Measurements from ENCODE around the gene HTR1D. TPM values are rescaled to one million over a fixed set of nuclear protein-coding genes. Genes with fewer than 3 reads are reported as not detected.
"Not testable (repeated sequence)": the region's sequence is repeated elsewhere in the genome, so short reads cannot be mapped to it uniquely, and the experiment has no call there.

Gene HTR1D
- total RNA-seq, 1 experiment from 2014 or later = 15.0 TPM

- no peaks in the 10 kb centered on the region for H3K9me2 ChIP-seq (ENCODE audit: insufficient read depth)
- H3K36me3 ChIP-seq (ENCODE audit: low read depth) = no peaks in the 10 kb centered on the region
- H3K9me3 ChIP-seq (ENCODE audit: insufficient read depth, low read depth) = no peaks in the 10 kb centered on the region
- ChIA-PET CTCF (no interaction called here), POLR2A (ENCODE audit: unreplicated experiment) (no interaction called here)
- intact Hi-C loops (cut with micrococcal nuclease; ENCODE audit: unreplicated experiment) = no loop called here
- TF ChIP-seq, protein P1, sequence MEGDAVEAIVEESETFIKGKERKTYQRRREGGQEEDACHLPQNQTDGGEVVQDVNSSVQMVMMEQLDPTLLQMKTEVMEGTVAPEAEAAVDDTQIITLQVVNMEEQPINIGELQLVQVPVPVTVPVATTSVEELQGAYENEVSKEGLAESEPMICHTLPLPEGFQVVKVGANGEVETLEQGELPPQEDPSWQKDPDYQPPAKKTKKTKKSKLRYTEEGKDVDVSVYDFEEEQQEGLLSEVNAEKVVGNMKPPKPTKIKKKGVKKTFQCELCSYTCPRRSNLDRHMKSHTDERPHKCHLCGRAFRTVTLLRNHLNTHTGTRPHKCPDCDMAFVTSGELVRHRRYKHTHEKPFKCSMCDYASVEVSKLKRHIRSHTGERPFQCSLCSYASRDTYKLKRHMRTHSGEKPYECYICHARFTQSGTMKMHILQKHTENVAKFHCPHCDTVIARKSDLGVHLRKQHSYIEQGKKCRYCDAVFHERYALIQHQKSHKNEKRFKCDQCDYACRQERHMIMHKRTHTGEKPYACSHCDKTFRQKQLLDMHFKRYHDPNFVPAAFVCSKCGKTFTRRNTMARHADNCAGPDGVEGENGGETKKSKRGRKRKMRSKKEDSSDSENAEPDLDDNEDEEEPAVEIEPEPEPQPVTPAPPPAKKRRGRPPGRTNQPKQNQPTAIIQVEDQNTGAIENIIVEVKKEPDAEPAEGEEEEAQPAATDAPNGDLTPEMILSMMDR (conservative IDR thresholded peaks at IDR 0.05) = peak; percentile 61
- no peak for TF ChIP-seq EZH2 (IDR thresholded peaks at IDR 0.05; ENCODE audit: low read depth)
- H3K4me1 ChIP-seq (replicated peaks; ENCODE audit: insufficient read depth) = peaks cover 11% of the 10 kb centered on the region
- peak in 1 of 2 experiments; percentile 40 for DNase-seq
- no peak overlapping the region for H3K4me2 ChIP-seq
- H3F3A ChIP-seq (ENCODE audit: insufficient read depth, low read depth) = peaks cover 15% of the 10 kb centered on the region; the same call in 1 of the 2 replicates
- H4K20me1 ChIP-seq (ENCODE audit: insufficient read depth) = no peaks in the 10 kb centered on the region
- H3K27me3 ChIP-seq (ENCODE audit: insufficient read depth, low read depth) = no peaks in the 10 kb centered on the region
- peak overlapping the region; percentile 48 for H3K27ac ChIP-seq
- no peak overlapping the region for H3K4me3 ChIP-seq
- no TSS peak for BruUV-seq (replicated peaks)
- no peak overlapping the region for H2AFZ ChIP-seq
- H3K79me2 ChIP-seq (ENCODE audit: low read depth) = 0 out of 2 replicates have a peak, but pooled peaks cover 2% of the 10 kb centered on the region
These were observed 6.9 kb downstream of the HTR1D start for GRCh38 chr1:23210351-23210785.

DNA sequence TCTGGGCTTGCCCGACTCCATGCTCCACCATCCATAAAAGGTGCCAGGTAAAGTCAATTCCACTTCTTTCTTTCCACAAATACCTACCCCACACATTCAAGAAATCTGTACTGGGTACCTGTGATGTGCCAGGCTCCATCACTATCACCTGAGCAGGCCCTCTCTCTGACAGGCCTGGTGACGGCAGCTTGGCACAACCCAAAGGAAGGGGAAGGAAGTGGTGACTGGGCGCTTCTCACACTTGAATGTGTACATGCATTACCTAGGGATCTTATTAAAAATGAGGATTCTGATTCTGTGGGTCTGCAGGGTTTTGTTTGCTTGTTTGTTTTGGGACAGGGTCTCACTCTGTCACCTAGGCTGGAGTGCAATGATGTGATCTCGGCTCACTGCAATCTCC is 7.5 kb downstream of the HTR1D start:
- Histone ChIP-seq H3K9me3 (ENCODE audit: insufficient read depth, low read depth) (no peaks in the 10 kb centered on the region), H3K79me2 (ENCODE audit: low read depth) (no peaks in the 10 kb centered on the region), H3K27me3 (ENCODE audit: insufficient read depth, low read depth) (no peaks in the 10 kb centered on the region), H3K27ac (0 out of 2 replicates have a peak overlapping the region, but pooled peaks have one; percentile 32), H3K4me2 (no peak overlapping the region), H2AFZ (no peak overlapping the region), H3K36me3 (ENCODE audit: low read depth) (no peaks in the 10 kb centered on the region), H3K4me1 (replicated peaks; ENCODE audit: insufficient read depth) (peaks cover 5% of the 10 kb centered on the region), H3F3A (ENCODE audit: insufficient read depth, low read depth) (peaks cover 15% of the 10 kb centered on the region; the same call in 1 of the 2 replicates), H3K9me2 (ENCODE audit: insufficient read depth) (no peaks in the 10 kb centered on the region), H3K4me3 (no peak overlapping the region), H4K20me1 (ENCODE audit: insufficient read depth) (no peaks in the 10 kb centered on the region)
- BruUV-seq (replicated peaks) = no TSS peak
- TF ChIP-seq EZH2 (IDR thresholded peaks at IDR 0.05; ENCODE audit: low read depth) = no peak
- TF ChIP-seq, protein P1 (conservative IDR thresholded peaks at IDR 0.05) = no peak
- DNase-seq = no peak
- ChIA-PET CTCF (no interaction called here), POLR2A (ENCODE audit: unreplicated experiment) (interaction anchor here (0.8 kb wide), 1 partner anchor 568 kb away, joined by 3 read pairs; no protein-coding TSS in a partner anchor)
- intact Hi-C loops (cut with micrococcal nuclease; ENCODE audit: unreplicated experiment) = no loop called here

DNA sequence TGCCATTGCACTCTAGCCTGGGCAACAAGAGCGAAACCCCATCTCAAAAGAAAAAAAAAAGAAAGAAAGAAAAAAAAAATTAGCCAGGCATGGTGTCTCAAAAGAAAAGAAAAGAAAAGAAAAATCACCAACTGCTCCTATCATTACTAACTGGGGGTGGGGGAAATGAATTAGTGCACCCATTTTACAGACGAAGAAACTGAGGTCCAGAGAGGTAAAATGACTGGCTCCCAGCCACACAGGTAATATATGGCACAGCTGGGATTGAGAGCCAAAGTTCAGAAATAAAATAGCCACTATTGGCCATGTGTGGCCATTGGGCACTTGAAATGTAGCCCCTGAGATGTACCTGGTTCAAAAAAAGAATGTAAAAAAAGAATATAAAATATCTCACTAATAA is 8.8 kb downstream of the HTR1D start:
- Histone ChIP-seq H3K27ac (no peak overlapping the region), H4K20me1 (ENCODE audit: insufficient read depth) (no peaks in the 10 kb centered on the region), H2AFZ (no peak overlapping the region), H3K4me1 (replicated peaks; ENCODE audit: insufficient read depth) (no peaks in the 10 kb centered on the region; the same call in 1 of the 2 replicates), H3K9me3 (ENCODE audit: insufficient read depth, low read depth) (no peaks in the 10 kb centered on the region), H3K4me2 (no peak overlapping the region), H3K9me2 (ENCODE audit: insufficient read depth) (no peaks in the 10 kb centered on the region), H3F3A (ENCODE audit: insufficient read depth, low read depth) (peaks cover 15% of the 10 kb centered on the region; the same call in 1 of the 2 replicates), H3K27me3 (ENCODE audit: insufficient read depth, low read depth) (no peaks in the 10 kb centered on the region), H3K36me3 (ENCODE audit: low read depth) (no peaks in the 10 kb centered on the region), H3K4me3 (no peak overlapping the region), H3K79me2 (ENCODE audit: low read depth) (no peaks in the 10 kb centered on the region)
- POLR2A ChIA-PET (ENCODE audit: unreplicated experiment) = no interaction called here
- no peak for TF ChIP-seq EZH2 (IDR thresholded peaks at IDR 0.05; ENCODE audit: low read depth)
- TF ChIP-seq, protein P1 (conservative IDR thresholded peaks at IDR 0.05) = no peak
- intact Hi-C loops (cut with micrococcal nuclease; ENCODE audit: unreplicated experiment) = no loop called here
- no TSS peak for BruUV-seq (replicated peaks)
- CTCF ChIA-PET = no interaction called here
- DNase-seq = no peak

DNA sequence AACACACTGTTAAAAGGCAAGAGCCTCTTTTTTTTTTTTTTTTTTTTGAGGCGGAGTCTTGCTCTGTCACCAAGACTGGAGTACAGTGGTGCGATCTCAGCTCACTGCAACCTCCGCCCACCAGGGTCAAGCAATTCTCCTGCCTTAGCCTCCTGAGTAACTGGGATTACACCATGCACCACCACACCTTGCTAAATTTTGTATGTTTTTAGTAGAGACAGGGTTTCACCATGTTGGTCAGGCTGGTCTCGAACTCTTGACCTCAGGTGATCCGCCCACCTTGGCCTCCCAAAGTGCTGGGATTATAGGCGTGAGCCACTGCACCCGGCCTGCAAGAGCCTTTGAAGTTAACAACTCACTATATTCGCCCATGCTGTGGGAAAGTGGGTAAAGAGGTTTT is 9.6 kb downstream of the HTR1D start:
- H4K20me1 ChIP-seq (ENCODE audit: insufficient read depth); CTCF ChIA-PET; H2AFZ ChIP-seq; H3K4me3 ChIP-seq; H3K4me1 ChIP-seq (replicated peaks; ENCODE audit: insufficient read depth); H3K4me2 ChIP-seq; H3K9me2 ChIP-seq (ENCODE audit: insufficient read depth); H3K9me3 ChIP-seq (ENCODE audit: insufficient read depth, low read depth); BruUV-seq (replicated peaks); H3K27me3 ChIP-seq (ENCODE audit: insufficient read depth, low read depth); DNase-seq; H3K79me2 ChIP-seq (ENCODE audit: low read depth); H3K36me3 ChIP-seq (ENCODE audit: low read depth); intact Hi-C loops (cut with micrococcal nuclease; ENCODE audit: unreplicated experiment); H3K27ac ChIP-seq: not testable (repeated sequence)
- POLR2A ChIA-PET (ENCODE audit: unreplicated experiment) = interaction anchor here (0.6 kb wide), 1 partner anchor 88 kb away, joined by 32 read pairs; no protein-coding TSS in a partner anchor
- peaks cover 15% of the 10 kb centered on the region; the same call in 1 of the 2 replicates for H3F3A ChIP-seq (ENCODE audit: insufficient read depth, low read depth)

Measured in PC-9 (cell line).